ENCODE data around the gene KRT31.

GRCh38 chr17:41386227-41386626 is 11.2 kb downstream of the KRT31 start:
- TF ChIP-seq MAFK (IDR thresholded peaks at IDR 0.05; ENCODE audit: low read depth, low read length) (no peak), POLR2A (IDR thresholded peaks at IDR 0.05; ENCODE audit: control extremely low read depth in 1 of 2, low read depth in 2 of 2, low read length in 2 of 2) (no peak), EZH2 (IDR thresholded peaks at IDR 0.05; ENCODE audit: low read depth, low read length, severe bottlenecking) (no peak), JUN (IDR thresholded peaks at IDR 0.05; ENCODE audit: low read depth, low read length) (no peak), CTCF (IDR thresholded peaks at IDR 0.05; ENCODE audit: control extremely low read depth in 1 of 3, insufficient read depth in 1 of 3, low read depth in 1 of 3, low read length in 3 of 3) (no peak)
